BJ (cell line): ENCODE results near the gene PDZRN4. TPM values are rescaled to one million over a fixed set of nuclear protein-coding genes. Genes with fewer than 3 reads are reported as not detected.

ENCODE experiments used
- CTCF ChIA-PET: fragments of 350-600 bp; formaldehyde crosslinking; extraction: SDS; loops from one replicate; lab custom pipeline; 2021; ENCODE audit warnings: antibody characterized with exemption, inconsistent platforms; lab: Yijun Ruan, JAX
- POLR2A ChIA-PET: fragments of 300-600 bp; sonication (Branson Sonifier 250); formaldehyde crosslinking; extraction: SDS; loops from one replicate; lab custom pipeline; 2021; ENCODE audit warnings: antibody characterized with exemption; lab: Charles Lee
- DNase-seq: peaks from one replicate; pipeline ENCODE4 v3.0.0-alpha.2; 2011; ENCODE audit warnings: low read depth
- H3K27me3 ChIP-seq: 2 replicates; pipeline ENCODE4 v1.6.0; 2011; ENCODE audit warnings: low read length; ENCODE audit not compliant: control insufficient read depth, insufficient read depth
- H3K36me3 ChIP-seq: 2 replicates; pipeline ENCODE4 v1.5.1; 2011; ENCODE audit warnings: low read length; ENCODE audit not compliant: control insufficient read depth, insufficient read depth
- H3K4me3 ChIP-seq: 2 replicates; pipeline ENCODE4 v1.5.1; 2011; ENCODE audit warnings: low read depth, mild to moderate bottlenecking, control low read depth, low read length
- polyA plus RNA-seq: library from polyadenylated mRNA; depleted of rRNA; stranded (reverse); fragments of >200 nt; gene quantifications from 2 replicates; pipeline ENCODE4 v1.2.3, GENCODE V29; 2011
- TF ChIP-seq, protein P1 (sequence below): IDR thresholded peaks from 2 replicates; pipeline ENCODE4 v1.5.1; 2011; ENCODE audit warnings: low read depth, mild to moderate bottlenecking, control low read depth, inconsistent platforms, low read length, moderate library complexity; ENCODE audit not compliant: insufficient read depth

Gene PDZRN4
- polyA plus RNA-seq, 1 experiment: not detected

DNA sequence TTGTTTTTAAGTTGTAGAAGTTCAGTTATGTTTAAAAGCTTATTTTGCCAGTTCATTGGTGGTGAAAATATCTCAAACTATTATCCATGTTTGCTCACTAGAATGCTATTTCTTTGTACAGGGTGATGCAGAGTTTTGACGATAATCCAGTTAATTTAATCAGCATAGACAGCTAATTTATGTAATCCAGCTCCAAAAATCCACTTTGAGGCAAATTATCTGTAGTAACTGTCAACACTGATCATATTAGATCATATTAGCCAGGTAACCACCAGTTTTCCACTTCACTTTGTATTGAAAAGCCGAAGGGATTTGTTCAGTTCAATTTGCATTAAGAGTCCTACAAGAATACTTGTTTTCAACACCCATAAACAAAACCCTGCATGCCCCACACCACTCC is 378.6 kb downstream of the PDZRN4 start:
- DNase-seq: no peak
- H3K27me3 ChIP-seq: no peaks in the 10 kb centered on the region
- H3K4me3 ChIP-seq: no peak overlapping the region
- ChIA-PET CTCF (interaction anchor here (1.0 to 1.2 kb wide), 2 partner anchors 10 to 36 kb away, joined by 3 to 4 read pairs; no protein-coding TSS in a partner anchor), POLR2A (no interaction called here)
- TF ChIP-seq, protein P1, sequence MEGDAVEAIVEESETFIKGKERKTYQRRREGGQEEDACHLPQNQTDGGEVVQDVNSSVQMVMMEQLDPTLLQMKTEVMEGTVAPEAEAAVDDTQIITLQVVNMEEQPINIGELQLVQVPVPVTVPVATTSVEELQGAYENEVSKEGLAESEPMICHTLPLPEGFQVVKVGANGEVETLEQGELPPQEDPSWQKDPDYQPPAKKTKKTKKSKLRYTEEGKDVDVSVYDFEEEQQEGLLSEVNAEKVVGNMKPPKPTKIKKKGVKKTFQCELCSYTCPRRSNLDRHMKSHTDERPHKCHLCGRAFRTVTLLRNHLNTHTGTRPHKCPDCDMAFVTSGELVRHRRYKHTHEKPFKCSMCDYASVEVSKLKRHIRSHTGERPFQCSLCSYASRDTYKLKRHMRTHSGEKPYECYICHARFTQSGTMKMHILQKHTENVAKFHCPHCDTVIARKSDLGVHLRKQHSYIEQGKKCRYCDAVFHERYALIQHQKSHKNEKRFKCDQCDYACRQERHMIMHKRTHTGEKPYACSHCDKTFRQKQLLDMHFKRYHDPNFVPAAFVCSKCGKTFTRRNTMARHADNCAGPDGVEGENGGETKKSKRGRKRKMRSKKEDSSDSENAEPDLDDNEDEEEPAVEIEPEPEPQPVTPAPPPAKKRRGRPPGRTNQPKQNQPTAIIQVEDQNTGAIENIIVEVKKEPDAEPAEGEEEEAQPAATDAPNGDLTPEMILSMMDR: no peak
- no peaks in the 10 kb centered on the region for H3K36me3 ChIP-seq

DNA sequence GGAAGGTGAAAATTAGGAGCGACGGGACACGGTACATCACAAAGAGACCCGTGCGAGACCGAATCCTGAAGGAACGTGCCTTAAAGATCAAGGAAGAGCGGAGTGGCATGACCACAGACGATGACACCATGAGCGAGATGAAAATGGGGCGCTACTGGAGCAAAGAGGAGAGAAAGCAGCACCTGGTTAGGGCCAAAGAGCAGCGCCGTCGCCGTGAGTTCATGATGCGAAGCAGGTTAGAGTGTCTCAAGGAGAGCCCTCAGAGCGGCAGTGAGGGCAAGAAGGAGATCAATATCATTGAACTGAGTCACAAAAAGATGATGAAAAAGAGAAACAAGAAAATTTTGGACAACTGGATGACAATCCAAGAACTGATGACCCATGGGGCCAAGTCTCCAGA is 385.3 kb downstream of the PDZRN4 start:
- POLR2A ChIA-PET: no interaction called here
- Histone ChIP-seq H3K36me3 (no peaks in the 10 kb centered on the region), H3K27me3 (no peaks in the 10 kb centered on the region), H3K4me3 (no peak overlapping the region)
- TF ChIP-seq, protein P1: no peak
- DNase-seq: no peak
- CTCF ChIA-PET: no interaction called here

- TF ChIP-seq, protein P1: no peak
- ChIA-PET CTCF (interaction anchor here (1.6 kb wide), 1 partner anchor 11 kb away, joined by 4 read pairs; no protein-coding TSS in a partner anchor), POLR2A (no interaction called here)
- Histone ChIP-seq H3K27me3 (no peaks in the 10 kb centered on the region), H3K4me3 (no peak overlapping the region), H3K36me3 (no peaks in the 10 kb centered on the region)
- no peak for DNase-seq
Observed at GRCh38 chr12:41576925-41577324, 388.8 kb downstream of the PDZRN4 start.

- ChIA-PET CTCF (interaction anchor here (1.6 kb wide), 1 partner anchor 12 kb away, joined by 4 read pairs; no protein-coding TSS in a partner anchor), POLR2A (no interaction called here)
- TF ChIP-seq, protein P1: no peak
- Histone ChIP-seq H3K27me3 (no peaks in the 10 kb centered on the region), H3K4me3 (no peak overlapping the region), H3K36me3 (no peaks in the 10 kb centered on the region)
- no peak for DNase-seq
Observed at GRCh38 chr12:41577995-41578394, 389.9 kb downstream of the PDZRN4 start.

GRCh38 chr12:41585784-41586183 is 397.7 kb downstream of the PDZRN4 start:
- no peak overlapping the region for H3K4me3 ChIP-seq
- no peaks in the 10 kb centered on the region for H3K36me3 ChIP-seq
- CTCF ChIA-PET: interaction anchor here (1.1 kb wide), 1 partner anchor 12 kb away, joined by 3 read pairs; no protein-coding TSS in a partner anchor
- POLR2A ChIA-PET: no interaction called here
- TF ChIP-seq, protein P1: no peak
- H3K27me3 ChIP-seq: no peaks in the 10 kb centered on the region
- DNase-seq: no peak
